ENCODE measurements around the gene GUCY2F.
A peak's percentile ranks its signal among the peaks of the same experiment; 100 is the strongest.

Gene GUCY2F

GRCh38 chrX:109392895-109393294 is 89.0 kb downstream of the GUCY2F start:
- DNase-seq, result no peak

GRCh38 chrX:109390556-109390955 is 91.3 kb downstream of the GUCY2F start:
- no peak for DNase-seq

- no peak for DNase-seq
These were observed 92.0 kb downstream of the GUCY2F start for GRCh38 chrX:109389917-109390316.

- peak; percentile 36 for DNase-seq
These were observed 97.2 kb downstream of the GUCY2F start for GRCh38 chrX:109384699-109385098.

GRCh38 chrX:109382332-109382731 is 99.6 kb downstream of the GUCY2F start:
- no peak for DNase-seq

- DNase-seq, result no peak
These were observed 103.6 kb downstream of the GUCY2F start for GRCh38 chrX:109378281-109378680.

GRCh38 chrX:109374262-109374960 is 107.5 kb downstream of the GUCY2F start:
- DNase-seq, result no peak

- no peak for DNase-seq
These were observed 108.4 kb downstream of the GUCY2F start for GRCh38 chrX:109373468-109373867.

GRCh38 chrX:109372716-109373115 is 109.2 kb downstream of the GUCY2F start:
- DNase-seq, result no peak

GRCh38 chrX:109372291-109372690 is 109.6 kb downstream of the GUCY2F start:
- no peak for DNase-seq

GRCh38 chrX:109362101-109362500 is 119.8 kb downstream of the GUCY2F start:
- DNase-seq, result no peak

GRCh38 chrX:109360301-109360700 is 121.6 kb downstream of the GUCY2F start:
- no peak for DNase-seq

GRCh38 chrX:109357706-109358105 is 124.2 kb downstream of the GUCY2F start:
- no peak for DNase-seq

- no peak for DNase-seq
These were observed 125.2 kb downstream of the GUCY2F start for GRCh38 chrX:109356684-109357083.

- no peak for DNase-seq
These were observed 129.8 kb downstream of the GUCY2F start for GRCh38 chrX:109352066-109352588.

GRCh38 chrX:109351557-109351956 is 130.3 kb downstream of the GUCY2F start:
- DNase-seq, result no peak

GRCh38 chrX:109350551-109350950 is 131.3 kb downstream of the GUCY2F start:
- no peak for DNase-seq

GRCh38 chrX:109350051-109350450 is 131.8 kb downstream of the GUCY2F start:
- DNase-seq, result no peak

- no peak for DNase-seq
These were observed 134.3 kb downstream of the GUCY2F start for GRCh38 chrX:109347632-109348031.

GRCh38 chrX:109346491-109346890 is 135.4 kb downstream of the GUCY2F start:
- no peak for DNase-seq

GRCh38 chrX:109345856-109346255 is 136.0 kb downstream of the GUCY2F start:
- no peak for DNase-seq

- DNase-seq, result no peak
These were observed 137.2 kb downstream of the GUCY2F start for GRCh38 chrX:109344678-109345077.

GRCh38 chrX:109344101-109344500 is 137.8 kb downstream of the GUCY2F start:
- no peak for DNase-seq

GRCh38 chrX:109343671-109344070 is 138.2 kb downstream of the GUCY2F start:
- no peak for DNase-seq

GRCh38 chrX:109336141-109336540 is 145.7 kb downstream of the GUCY2F start:
- no peak for DNase-seq

All from RPMI8226 (cell line).